Measurements from ENCODE around the gene SCN5A. TPM values are rescaled to one million over a fixed set of nuclear protein-coding genes. Genes with fewer than 3 reads are reported as not detected.
"Not testable (repeated sequence)": the region's sequence is repeated elsewhere in the genome, so short reads cannot be mapped to it uniquely, and the experiment has no call there.

Gene SCN5A
- total and polyA plus RNA-seq, 3 donors from 2014 or later = 0.63 to 0.99 (median 0.73) TPM

DNA sequence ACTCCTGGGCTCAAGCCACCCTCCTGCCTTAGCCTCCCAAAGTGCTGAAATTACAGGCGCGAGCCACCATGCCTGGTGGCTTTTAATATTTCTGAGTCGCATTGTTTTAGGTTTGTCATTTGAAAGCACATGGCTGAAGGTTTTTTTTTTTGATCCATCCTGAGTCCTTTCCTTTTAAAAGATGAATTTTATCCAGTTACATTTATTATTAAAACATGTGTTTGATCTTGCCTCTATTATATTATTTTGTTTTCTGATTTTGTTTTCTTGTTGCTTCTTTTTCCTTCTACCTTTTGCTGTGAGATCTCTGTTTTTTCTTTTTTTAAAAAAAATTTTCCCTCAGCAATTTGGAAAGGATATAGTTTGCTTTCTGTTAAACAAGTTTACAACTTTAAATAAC, 76.4 kb downstream of the SCN5A start:
- 93 to 100% methylated on average over 3 of the region's 3 CpGs for WGBS, 2 donors

DNA sequence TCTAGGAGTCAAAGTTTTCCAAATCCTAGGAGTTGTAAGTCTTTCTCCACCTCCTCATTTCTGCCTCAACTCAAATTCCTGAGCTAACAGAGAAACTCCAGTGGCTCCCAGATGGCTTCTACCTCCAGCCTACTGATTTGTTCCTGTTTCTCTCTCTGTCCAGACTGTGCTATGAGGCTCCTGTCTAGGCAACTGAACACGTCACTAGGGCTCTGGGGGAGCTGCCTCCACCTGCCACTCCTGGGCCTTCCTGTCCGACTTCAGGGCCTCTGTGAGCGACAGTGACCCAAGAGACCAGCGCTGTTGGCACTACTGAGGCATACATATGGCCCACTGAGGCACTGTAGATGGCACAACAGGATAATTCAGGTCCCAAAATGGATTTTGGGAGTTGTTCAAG, 82.0 kb downstream of the SCN5A start:
- intact Hi-C loops (cut with DNase I; ENCODE audit: low total_unique reads) = no loop called here
- Histone ChIP-seq H3K27me3 (no peaks in the 10 kb centered on the region), H3K4me1 (no peaks in the 10 kb centered on the region), H3K36me3 (ENCODE audit: low read depth, missing control alignments) (no peaks in the 10 kb centered on the region), H3K9me3 (no peaks in the 10 kb centered on the region), H3K27ac (no peak overlapping the region), H3K4me3 (no peak overlapping the region)
- WGBS, 2 donors = 89 to 92% methylated on average over 4 of the region's 4 CpGs
- DNase-seq = no peak
- TF ChIP-seq, protein P1, sequence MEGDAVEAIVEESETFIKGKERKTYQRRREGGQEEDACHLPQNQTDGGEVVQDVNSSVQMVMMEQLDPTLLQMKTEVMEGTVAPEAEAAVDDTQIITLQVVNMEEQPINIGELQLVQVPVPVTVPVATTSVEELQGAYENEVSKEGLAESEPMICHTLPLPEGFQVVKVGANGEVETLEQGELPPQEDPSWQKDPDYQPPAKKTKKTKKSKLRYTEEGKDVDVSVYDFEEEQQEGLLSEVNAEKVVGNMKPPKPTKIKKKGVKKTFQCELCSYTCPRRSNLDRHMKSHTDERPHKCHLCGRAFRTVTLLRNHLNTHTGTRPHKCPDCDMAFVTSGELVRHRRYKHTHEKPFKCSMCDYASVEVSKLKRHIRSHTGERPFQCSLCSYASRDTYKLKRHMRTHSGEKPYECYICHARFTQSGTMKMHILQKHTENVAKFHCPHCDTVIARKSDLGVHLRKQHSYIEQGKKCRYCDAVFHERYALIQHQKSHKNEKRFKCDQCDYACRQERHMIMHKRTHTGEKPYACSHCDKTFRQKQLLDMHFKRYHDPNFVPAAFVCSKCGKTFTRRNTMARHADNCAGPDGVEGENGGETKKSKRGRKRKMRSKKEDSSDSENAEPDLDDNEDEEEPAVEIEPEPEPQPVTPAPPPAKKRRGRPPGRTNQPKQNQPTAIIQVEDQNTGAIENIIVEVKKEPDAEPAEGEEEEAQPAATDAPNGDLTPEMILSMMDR (IDR thresholded peaks at IDR 0.05) = no peak
- no peak for TF ChIP-seq POLR2A (IDR thresholded peaks at IDR 0.05)

More for the DNA sequence above, 76.4 kb downstream of the SCN5A start:
- no peaks in the 10 kb centered on the region for H3K27me3 ChIP-seq
- TF ChIP-seq, protein P1 (IDR thresholded peaks at IDR 0.05) = no peak
- no peak for TF ChIP-seq POLR2A (IDR thresholded peaks at IDR 0.05)
- intact Hi-C loops (cut with DNase I; ENCODE audit: low total_unique reads) = no loop called here
- H3K4me1 ChIP-seq = no peaks in the 10 kb centered on the region
- no peaks in the 10 kb centered on the region for H3K36me3 ChIP-seq (ENCODE audit: low read depth, missing control alignments)
- no peaks in the 10 kb centered on the region for H3K9me3 ChIP-seq
- H3K27ac ChIP-seq = no peak overlapping the region
- no peak overlapping the region for H3K4me3 ChIP-seq
- DNase-seq = no peak

DNA sequence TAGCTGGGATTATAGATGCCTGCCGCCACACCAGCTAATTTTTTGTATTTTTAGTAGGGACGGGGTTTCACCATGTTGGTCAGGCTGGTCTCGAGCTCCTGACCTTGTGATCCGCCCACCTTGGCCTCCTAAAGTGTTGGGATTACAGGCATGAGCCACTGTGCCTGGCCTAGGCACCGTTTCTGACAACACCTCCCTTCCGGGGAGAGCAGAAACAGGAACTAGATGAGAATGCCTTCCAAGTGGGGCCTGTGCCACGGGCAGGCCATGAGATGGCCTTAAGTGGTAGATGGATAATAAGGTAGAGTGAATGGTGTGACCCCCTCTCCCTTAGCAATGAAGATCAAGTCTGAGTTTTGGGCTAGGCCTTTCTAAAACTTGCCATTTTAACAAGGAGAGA, 82.7 kb downstream of the SCN5A start:
- H3K9me3 ChIP-seq; H3K4me3 ChIP-seq; H3K27me3 ChIP-seq; DNase-seq; intact Hi-C loops (cut with DNase I; ENCODE audit: low total_unique reads); H3K36me3 ChIP-seq (ENCODE audit: low read depth, missing control alignments); H3K27ac ChIP-seq; H3K4me1 ChIP-seq: not testable (repeated sequence)
- 92% methylated on average over 5 to 7 of the region's 7 CpGs for WGBS, 2 donors

DNA sequence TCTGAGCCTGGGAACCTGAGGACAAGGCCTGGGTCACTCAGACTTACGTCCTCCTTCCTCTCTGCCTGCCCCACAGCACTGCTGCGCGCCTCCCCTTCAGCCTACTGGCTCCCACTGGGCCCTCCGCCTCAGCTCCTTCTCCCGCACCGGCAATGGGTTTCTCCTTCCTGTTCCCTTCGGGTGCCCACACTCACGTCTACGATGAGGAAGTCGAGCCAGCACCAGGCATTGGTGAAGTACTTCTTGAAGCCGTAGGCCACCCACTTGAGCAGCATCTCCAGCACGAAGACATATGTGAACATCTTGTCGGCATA, 83.3 kb downstream of the SCN5A start:
- H3K9me3 ChIP-seq = no peaks in the 10 kb centered on the region
- H3K4me3 ChIP-seq = no peak overlapping the region
- DNase-seq = no peak
- intact Hi-C loops (cut with DNase I; ENCODE audit: low total_unique reads) = no loop called here
- no peaks in the 10 kb centered on the region for H3K36me3 ChIP-seq (ENCODE audit: low read depth, missing control alignments)
- no peaks in the 10 kb centered on the region for H3K4me1 ChIP-seq
- no peaks in the 10 kb centered on the region for H3K27me3 ChIP-seq
- no peak overlapping the region for H3K27ac ChIP-seq
- 87 to 91% methylated on average over 13 of the region's 13 CpGs for WGBS, 2 donors
- TF ChIP-seq POLR2A (IDR thresholded peaks at IDR 0.05) = no peak
- TF ChIP-seq, protein P1 (IDR thresholded peaks at IDR 0.05) = no peak

DNA sequence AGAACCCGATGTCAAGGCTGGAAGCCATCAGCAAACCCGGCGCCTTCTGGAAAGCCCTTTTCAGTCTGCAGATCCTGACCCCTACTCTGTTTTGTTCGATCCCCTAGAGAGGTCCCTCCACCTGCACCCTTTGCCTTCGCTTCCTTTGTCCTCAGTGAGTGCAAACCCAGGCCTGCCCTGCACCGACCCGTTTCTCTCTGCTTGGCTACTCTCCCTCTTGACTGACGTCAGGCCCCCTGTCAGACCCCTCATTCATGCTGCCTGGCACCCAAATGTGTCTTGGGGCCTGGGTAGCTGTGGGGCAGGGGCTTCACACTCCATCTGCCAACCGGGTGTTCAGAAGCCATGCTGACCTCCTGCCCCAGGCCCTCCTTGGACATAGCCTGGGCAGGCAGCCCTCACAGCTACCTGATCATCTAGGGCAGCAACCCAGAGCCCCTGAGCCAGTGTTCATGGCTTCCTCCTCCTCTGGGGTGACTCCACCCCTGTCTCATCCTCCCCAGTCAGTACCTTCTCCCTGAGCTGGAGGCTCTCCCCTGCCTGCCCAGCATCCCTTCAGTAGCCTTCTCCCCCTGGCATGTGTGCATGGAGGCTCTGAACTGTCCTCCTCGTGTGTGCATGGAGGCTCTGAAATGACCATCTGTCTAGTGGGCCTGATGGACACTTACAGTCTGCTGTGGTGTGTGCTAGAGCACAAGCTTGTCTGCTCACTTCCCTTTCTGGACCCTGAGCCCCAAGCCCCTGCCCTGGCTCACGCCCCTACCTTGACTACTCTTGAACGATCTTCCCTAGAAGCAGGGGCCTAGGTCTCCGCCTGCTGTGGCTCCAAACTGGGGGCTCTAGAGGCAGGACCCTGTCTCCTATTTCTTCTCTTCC, 83.9 kb downstream of the SCN5A start:
- no peak overlapping the region for H3K27ac ChIP-seq
- no peaks in the 10 kb centered on the region for H3K9me3 ChIP-seq
- DNase-seq = no peak
- no peak for TF ChIP-seq POLR2A (IDR thresholded peaks at IDR 0.05)
- TF ChIP-seq, protein P1 (IDR thresholded peaks at IDR 0.05) = no peak
- no peaks in the 10 kb centered on the region for H3K27me3 ChIP-seq
- H3K4me3 ChIP-seq = no peak overlapping the region
- intact Hi-C loops (cut with DNase I; ENCODE audit: low total_unique reads) = no loop called here
- no peaks in the 10 kb centered on the region for H3K36me3 ChIP-seq (ENCODE audit: low read depth, missing control alignments)
- H3K4me1 ChIP-seq = no peaks in the 10 kb centered on the region
- WGBS, 2 donors = 92 to 96% methylated on average over 12 to 13 of the region's 13 CpGs
